Activated CD4-positive, CD25-positive, alpha-beta regulatory T cell treated with anti-CD3 and anti-CD28 coated beads, Interleukin-2, amount 50 U/mL, for 72 hours (primary cell): Measurements from ENCODE around the gene KIZ.
"Not testable (repeated sequence)": the region's sequence is repeated elsewhere in the genome, so short reads cannot be mapped to it uniquely, and the experiment has no call there.

Source experiments
- DNase-seq: peaks from one replicate; pipeline ENCODE4 v3.0.0; 2021

Gene KIZ

GRCh38 chr20:21141825-21142224, 15.9 kb downstream of the KIZ start:
- no peak for DNase-seq

DNA sequence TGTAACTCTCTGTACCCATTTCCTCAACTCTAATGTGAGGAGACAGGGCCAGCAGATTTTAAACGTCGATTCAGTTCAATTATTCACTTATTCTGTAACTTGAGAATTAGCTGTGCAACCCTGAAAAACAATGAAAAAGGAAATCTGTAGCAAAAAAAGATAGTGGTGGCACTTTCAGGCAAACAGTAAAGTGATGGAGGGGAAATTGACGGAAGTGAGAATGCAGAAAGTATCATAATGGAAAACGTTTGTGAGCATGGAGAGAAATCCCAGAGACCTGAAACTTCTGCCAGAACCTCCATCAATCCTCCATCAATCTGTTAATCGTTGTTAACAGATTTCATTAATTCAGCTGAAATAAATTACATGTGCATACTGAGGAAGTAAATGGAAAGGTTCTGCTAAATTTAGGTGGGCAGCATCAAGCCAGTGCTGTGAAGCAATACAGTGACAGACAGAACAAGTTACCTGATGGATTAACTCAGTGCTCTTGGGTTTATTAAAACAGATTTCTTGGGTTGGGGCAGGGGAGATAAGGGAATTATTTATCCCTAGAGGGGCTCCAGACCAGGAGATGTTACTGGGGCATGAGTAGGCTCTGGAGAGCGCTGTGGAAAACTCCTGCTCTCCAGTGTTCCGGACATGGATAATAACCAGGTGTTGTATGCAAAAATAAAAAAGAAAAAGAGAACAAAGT, 17.5 kb downstream of the KIZ start:
- DNase-seq = no peak

DNA sequence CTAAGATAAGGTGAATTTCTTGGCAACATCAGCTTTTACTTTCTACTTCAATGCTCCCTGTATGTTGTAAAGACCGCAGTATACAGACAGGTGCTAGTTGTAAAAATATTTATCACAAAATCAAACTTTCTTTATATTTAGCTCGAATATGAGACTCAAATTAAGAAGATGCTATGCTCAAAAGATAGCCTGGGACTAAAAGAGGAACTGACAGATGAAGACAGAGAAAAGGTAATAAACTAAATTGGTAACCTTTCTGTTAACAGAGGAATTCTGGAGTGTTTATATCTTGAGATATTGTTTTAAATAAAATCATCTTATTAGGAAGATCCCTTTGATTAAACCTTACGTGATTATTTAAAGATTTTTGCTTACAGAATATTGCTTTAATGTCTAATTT, 19.5 kb downstream of the KIZ start:
- no peak for DNase-seq

DNA sequence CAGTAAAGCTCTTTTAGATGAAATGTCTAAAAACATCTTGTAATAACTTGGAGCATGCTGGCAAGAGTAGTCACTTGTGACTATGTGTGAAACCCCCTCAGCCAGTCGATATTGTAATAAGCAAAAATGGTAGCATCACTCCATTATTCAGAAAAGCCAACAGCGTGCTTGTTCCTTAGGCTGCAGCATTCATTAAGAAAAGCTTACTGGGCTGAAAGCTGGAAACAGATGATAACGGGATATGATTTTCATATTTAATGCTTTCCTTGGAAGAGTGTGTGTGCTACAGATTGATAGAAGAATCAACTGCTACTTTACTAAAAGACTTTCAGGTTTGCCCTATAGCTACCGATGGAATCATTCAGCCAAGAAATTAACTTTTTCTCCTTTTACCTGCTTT, 20.3 kb downstream of the KIZ start:
- no peak for DNase-seq

DNA sequence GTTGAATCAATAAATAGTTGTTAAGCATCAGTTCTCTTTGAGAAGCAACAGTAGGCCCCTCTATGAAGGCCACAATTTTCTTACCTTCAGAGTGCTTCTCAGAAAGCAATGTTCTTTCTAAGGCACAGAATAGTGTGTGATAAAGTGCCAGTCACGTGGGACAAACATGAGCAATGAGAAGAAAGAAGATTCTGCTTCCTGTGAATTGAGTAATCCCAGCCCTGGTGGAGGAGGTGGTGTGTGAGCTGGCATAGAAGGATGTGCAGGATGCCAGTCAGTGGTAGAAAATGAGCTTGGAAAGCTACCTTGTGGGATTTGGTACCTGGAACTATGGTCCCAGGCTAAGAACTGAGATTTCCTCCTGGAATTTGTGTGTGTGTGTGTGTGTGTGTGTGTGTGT, 21.7 kb downstream of the KIZ start:
- DNase-seq = no peak

- DNase-seq = no peak
These were observed 23.5 kb downstream of the KIZ start for GRCh38 chr20:21149344-21149743.

GRCh38 chr20:21151791-21152190, 25.9 kb downstream of the KIZ start:
- DNase-seq = no peak

- no peak for DNase-seq
These were observed 28.8 kb downstream of the KIZ start for GRCh38 chr20:21154692-21155091.

DNA sequence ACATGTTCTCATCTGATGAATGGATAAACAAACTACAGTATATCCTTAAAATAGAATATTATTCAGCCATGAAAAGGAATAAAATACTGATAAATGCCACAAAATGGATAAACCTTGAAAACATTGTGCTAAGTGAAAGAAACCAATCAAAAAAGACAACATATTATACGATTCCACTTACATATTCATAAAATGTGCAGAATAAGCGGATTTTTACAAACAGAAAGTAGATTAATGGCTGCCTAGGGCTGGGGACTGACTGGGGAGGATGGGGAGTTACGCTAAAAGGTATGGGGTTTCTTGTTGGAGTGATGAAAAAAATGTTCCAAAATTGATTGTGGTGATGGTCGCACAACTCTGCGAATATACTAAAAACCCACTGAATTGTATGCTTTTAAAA, 29.4 kb downstream of the KIZ start:
- DNase-seq = no peak

DNA sequence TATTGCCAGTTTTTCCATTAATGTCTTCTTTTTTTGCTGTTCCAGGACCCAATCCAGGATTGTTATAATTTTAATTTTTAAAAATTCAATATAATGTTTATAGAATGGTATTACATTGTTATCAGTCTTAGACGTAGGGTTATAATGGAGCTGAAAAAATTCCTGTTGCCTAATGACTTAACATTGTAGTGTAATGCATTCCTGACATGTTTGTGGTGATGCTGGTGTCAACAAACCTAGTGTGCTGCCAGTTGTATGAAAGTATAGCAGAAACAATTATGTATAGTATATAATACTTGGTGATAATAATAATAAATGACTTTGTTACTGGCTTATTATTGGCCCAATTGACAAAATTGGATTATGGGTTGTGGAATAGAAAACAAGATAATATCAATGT, 30.4 kb downstream of the KIZ start:
- DNase-seq = no peak

- no peak for DNase-seq
These were observed 31.1 kb downstream of the KIZ start for GRCh38 chr20:21157006-21157405.

DNA sequence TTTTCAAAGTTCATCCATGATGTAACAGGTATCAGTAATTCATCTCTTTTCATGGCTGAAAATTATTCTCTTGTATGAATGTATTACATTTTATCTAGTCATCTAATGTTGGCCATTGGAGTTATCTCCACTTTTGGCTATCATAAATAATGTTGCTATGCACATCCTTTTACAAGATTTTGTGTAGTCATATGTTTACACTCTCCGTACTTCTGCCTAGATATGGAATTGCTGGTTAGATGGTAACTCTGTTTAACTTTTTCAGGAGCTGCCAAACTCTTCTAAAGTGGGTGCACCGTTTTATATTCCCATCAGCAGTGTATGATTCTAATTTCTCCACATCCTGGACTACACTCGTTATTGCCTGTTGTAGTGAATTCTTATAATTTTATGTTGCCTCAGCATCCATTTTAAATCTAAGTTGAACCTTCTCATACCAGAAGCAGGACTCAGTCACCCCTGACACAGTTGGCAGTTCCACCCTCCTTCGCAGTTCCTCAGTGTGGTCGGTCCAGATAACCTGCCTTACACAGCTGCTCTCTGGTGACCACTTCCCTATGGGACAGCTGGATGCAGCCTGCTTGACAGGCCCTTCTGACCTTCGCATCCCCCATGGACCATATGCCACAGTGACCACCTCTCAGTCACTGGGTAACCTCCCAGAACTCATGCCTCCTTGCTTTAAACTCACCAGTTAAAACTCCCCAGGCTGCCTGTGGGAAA, 33.9 kb downstream of the KIZ start:
- no peak for DNase-seq

DNA sequence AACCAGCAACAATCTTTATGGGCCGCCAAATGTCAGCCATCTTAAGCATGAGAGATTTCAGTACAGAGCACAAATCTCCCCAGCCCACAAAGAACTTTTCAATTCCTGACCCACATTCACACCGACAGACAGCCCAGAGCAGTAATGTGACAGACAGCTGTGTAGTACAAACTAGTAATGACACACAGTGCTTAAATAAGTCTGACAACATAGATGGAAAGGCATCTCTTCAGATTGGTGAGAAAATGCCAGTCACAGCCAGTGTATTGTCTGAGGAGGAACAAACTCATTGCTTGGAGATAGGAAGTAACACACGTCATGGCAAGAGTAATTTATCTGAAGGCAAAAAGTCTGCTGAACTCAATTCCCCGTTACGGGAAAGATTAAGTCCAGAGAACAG, 36.0 kb downstream of the KIZ start:
- no peak for DNase-seq

- DNase-seq = no peak
These were observed 36.7 kb downstream of the KIZ start for GRCh38 chr20:21162631-21163030.

GRCh38 chr20:21166801-21167200, 40.9 kb downstream of the KIZ start:
- no peak for DNase-seq

DNA sequence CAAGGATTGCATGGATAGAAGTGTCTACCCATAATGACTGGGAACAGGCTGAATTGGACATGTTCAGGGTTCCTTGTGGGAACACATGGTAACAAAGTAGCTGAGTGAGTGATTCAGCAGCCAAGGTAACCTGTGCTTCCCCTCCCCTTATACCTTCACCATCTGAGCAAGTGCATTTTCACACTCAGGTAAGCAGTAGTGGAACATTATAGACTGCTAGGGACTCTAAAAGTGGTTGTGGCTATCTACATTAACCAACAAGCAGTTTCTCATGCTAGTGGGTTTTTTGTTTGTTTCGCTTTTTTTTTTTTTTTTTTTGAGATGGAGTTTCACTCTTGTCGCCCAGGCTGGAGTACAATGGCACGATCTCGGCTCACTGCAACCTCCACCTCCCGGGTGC, 41.4 kb downstream of the KIZ start:
- DNase-seq = no peak

DNA sequence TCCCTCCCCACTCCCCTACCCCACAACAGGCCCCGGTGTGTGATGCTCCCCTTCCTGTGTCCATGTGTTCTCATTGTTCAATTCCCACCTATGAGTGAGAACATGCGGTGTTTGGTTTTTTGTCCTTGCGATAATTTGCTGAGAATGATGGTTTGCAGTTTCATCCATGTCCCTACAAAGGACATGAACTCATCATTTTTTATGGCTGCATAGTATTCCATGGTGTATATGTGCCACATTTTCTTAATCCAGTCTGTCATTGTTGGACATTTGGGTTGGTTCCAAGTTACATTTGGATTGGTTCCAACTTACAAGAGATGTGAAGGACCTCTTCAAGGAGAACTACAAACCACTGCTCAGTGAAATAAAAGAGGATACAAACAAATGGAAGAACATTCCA, 42.2 kb downstream of the KIZ start:
- DNase-seq = not testable (repeated sequence)

DNA sequence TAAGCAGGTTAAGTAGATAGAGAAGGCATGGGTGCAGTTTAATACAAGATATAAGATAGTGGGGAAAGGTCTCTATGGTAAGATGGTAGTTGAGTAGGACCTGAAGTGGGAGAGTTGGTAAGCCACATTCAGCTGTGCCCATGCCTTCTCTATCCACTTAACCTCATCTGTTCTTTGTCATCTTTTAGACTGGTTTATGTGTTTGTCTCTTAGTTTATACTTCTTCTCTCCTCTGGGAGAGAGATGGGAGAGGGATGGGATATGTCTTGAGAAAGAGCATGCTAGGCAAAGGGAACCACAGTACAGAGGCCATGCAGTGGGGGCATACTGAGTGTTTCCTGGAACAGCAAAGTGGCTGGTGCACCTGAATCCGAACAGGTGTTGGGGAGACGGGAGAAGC, 46.7 kb downstream of the KIZ start:
- DNase-seq = no peak

DNA sequence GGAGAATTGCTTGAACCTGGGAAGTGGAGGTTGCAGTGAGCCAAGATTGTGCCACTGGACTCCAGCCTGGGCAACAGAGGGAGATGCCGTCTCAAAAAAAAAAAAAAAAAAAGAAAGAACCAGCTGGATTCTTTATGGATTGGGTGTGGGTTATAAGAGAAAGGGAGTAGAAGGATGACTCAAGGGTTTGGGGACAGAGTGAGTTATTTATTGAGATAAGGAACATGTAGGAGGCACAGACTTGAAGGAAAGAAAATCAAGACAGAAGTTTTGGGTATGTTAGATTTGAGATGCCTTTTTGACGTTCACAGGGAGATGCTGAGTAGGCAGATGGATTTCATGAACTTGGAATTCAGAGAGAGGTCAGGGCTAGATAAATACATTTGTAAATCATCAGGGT, 47.6 kb downstream of the KIZ start:
- no peak for DNase-seq

- no peak for DNase-seq
These were observed 48.8 kb downstream of the KIZ start for GRCh38 chr20:21174516-21175239.

- no peak for DNase-seq
These were observed 49.6 kb downstream of the KIZ start for GRCh38 chr20:21175433-21175832.

GRCh38 chr20:21177767-21178166, 51.9 kb downstream of the KIZ start:
- DNase-seq = no peak

DNA sequence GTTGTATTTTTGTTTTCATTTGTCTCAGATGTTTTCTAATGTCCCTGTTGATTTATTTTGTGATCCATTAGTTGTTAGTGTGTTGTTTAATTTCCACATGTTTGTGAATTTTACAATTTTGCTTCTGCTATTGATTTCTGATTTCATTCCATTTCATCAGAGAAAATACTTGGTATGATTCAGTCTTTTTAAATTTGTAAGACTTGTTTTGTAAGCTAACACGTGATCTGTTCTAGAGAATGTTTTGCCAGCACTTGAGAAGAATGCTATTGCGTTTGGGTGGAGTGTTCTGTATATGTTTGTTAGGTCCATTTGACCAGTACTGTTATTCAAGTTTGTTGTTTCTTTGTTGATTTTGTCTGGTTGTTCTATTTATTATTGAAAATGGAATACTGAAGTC, 53.9 kb downstream of the KIZ start:
- no peak for DNase-seq

DNA sequence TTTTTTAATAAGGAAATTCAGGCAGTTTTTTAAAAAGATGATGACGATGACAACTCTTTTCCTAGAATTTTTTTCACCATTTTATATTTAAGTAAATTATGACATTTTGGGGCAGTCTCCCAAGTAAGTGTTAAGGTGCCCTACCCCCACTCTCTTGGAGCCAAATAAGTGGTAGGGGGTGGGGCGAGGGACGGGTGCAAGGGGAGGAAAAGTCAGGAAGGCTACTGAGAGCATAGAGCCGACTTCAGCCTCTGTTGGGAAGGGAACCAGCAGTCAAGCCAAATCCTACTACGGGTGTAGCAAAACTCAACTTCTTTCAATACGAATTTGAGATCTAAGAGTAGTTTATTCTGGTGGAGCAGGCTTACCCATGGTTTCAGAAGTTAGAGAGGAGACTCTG, 54.4 kb downstream of the KIZ start:
- DNase-seq = no peak
